ENCODE results near the gene FNDC3A.

DNA sequence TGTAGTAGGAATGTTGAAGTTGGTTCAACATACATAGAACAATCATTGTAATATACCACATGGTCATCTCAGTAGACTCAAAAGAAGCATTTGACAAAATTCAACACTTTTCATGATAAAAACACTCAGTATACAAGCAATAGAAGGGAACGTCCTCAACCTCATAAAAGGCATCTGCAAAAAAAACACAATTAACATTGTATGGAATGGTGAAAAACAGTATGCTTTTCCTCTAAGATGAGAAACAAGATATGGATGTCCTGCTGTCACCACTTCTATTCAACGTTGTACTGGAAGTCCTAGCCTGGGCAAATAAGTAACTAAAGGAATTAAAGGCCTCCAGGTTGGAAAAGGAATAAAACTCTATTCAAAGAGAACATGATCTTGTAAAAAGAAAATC lies 54.5 kb downstream of the FNDC3A start:
- TF ChIP-seq BRD4 (IDR thresholded peaks at IDR 0.05), result no peak
- TF ChIP-seq CTBP1 (IDR thresholded peaks at IDR 0.05; ENCODE audit: borderline replicate concordance), result no peak
- TF ChIP-seq SIN3A (IDR thresholded peaks at IDR 0.05; ENCODE audit: borderline replicate concordance in 2 of 2, control insufficient read depth in 1 of 2, low read depth in 2 of 2, low read length in 2 of 2), result no peak
- TF ChIP-seq, protein P1, sequence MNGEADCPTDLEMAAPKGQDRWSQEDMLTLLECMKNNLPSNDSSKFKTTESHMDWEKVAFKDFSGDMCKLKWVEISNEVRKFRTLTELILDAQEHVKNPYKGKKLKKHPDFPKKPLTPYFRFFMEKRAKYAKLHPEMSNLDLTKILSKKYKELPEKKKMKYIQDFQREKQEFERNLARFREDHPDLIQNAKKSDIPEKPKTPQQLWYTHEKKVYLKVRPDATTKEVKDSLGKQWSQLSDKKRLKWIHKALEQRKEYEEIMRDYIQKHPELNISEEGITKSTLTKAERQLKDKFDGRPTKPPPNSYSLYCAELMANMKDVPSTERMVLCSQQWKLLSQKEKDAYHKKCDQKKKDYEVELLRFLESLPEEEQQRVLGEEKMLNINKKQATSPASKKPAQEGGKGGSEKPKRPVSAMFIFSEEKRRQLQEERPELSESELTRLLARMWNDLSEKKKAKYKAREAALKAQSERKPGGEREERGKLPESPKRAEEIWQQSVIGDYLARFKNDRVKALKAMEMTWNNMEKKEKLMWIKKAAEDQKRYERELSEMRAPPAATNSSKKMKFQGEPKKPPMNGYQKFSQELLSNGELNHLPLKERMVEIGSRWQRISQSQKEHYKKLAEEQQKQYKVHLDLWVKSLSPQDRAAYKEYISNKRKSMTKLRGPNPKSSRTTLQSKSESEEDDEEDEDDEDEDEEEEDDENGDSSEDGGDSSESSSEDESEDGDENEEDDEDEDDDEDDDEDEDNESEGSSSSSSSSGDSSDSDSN (IDR thresholded peaks at IDR 0.05; ENCODE audit: borderline replicate concordance in 1 of 2, low read depth in 2 of 2, low read length in 2 of 2), result no peak
- TF ChIP-seq ARNT (IDR thresholded peaks at IDR 0.05), result no peak
- no peak for TF ChIP-seq KAT7 (CRISPR knock-in tag; IDR thresholded peaks at IDR 0.05; ENCODE audit: borderline replicate concordance)
